Limb (tissue), 2 donors: ENCODE measurements around the gene GALK1.
A peak's percentile ranks its signal among the peaks of the same experiment; 100 is the strongest.
"Not testable (repeated sequence)": the region's sequence is repeated elsewhere in the genome, so short reads cannot be mapped to it uniquely, and the experiment has no call there.

Source experiments
- DNase-seq, 2 donors: peaks; one replicate each; pipeline ENCODE4 v3.0.0-alpha.2; 2016; ENCODE audit errors: extremely low spot score in 2 of 2

GALK1 gene

GRCh38 chr17:75784473-75785015 is 19.6 kb upstream of the GALK1 start, which contains the start of gene UNK:
Gene UNK, plus strand, starts transcription at chr17:75784806. Its CDS starts 75 bp downstream, at chr17:75784881.
- peak; percentile 98 to 99 for DNase-seq

GRCh38 chr17:75783803-75784472 is 18.9 kb upstream of the GALK1 start:
- no peak for DNase-seq

GRCh38 chr17:75783069-75783783 is 18.2 kb upstream of the GALK1 start:
- peak in 1 of 2 donors; percentile 73 for DNase-seq

GRCh38 chr17:75779987-75780889 is 15.2 kb upstream of the GALK1 start:
- DNase-seq = no peak

- peak; percentile 96 to 100 for DNase-seq
These were observed 14.4 kb upstream of the GALK1 start for GRCh38 chr17:75779250-75779986.

GRCh38 chr17:75778861-75779249 is 13.9 kb upstream of the GALK1 start:
- DNase-seq = no peak

GRCh38 chr17:75778066-75778860 is 13.3 kb upstream of the GALK1 start:
- DNase-seq = not testable (repeated sequence)

- no peak for DNase-seq
These were observed 12.4 kb upstream of the GALK1 start for GRCh38 chr17:75777296-75777922.

- DNase-seq = peak in 1 of 2 donors; percentile 46
These were observed 11.6 kb upstream of the GALK1 start for GRCh38 chr17:75776386-75777295.

GRCh38 chr17:75774991-75775668 is 10.1 kb upstream of the GALK1 start:
- DNase-seq = no peak

GRCh38 chr17:75774471-75774990 is 9.5 kb upstream of the GALK1 start:
- DNase-seq = peak in 1 of 2 donors; percentile 67

GRCh38 chr17:75773808-75774470 is 8.9 kb upstream of the GALK1 start:
- no peak for DNase-seq

GRCh38 chr17:75773121-75773807 is 8.3 kb upstream of the GALK1 start:
- DNase-seq = peak in 1 of 2 donors; percentile 60

GRCh38 chr17:75771334-75772281 is 6.6 kb upstream of the GALK1 start:
- DNase-seq = no peak

GRCh38 chr17:75769536-75769935 is 4.5 kb upstream of the GALK1 start:
- no peak for DNase-seq
